ENCODE measurements around the gene TAS2R19.

Gene TAS2R19

DNA sequence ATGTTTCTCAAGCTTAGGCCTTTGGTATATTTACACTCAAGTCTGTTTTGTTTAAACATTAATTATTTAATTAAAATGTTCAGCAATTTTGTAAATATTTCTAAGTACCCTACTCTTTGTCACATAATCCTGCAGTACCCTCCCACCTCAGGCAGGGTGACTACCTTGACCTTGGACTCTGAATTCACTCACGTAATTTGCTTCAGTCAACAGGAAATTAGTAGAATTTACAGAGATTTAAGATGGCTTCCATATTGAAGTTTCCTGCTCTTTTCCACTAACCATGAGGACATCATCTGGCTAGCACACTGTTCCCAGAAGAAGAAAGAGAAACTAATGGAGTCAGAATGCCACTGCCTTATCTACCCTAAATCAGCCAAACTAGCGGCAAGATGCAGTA, 967 bp upstream of the TAS2R19 start:
- no peak overlapping the region for H3K27ac Mint-ChIP-seq
- no peaks in the 10 kb centered on the region for H3K27me3 Mint-ChIP-seq
- H3K4me1 Mint-ChIP-seq (ENCODE audit: low read depth), result peaks cover 10% of the 10 kb centered on the region
- no peak overlapping the region for H3K4me3 Mint-ChIP-seq
- peaks cover 36% of the 10 kb centered on the region for H3K36me3 Mint-ChIP-seq
- peaks cover 6% of the 10 kb centered on the region for H3K9me3 Mint-ChIP-seq (ENCODE audit: low read depth)

DNA sequence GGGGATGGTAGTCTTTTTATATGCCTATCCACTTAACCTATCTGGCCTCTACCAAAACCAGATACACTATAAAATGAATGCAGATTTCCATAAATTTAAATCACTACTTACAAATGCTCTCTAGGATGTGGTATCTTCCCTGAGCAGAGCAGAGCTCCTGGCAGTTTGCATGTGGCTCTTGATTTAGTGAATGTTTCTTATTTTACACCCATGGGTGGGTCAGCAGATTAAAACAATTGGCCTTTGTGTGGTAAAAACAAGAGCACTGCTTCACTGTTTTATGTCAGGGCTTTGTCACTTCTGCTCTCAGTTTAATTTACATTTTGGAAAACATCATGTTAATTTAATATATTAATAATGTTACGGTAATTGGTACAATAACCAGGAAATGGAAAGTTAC, 5.5 kb downstream of the TAS2R19 start:
- peaks cover 16% of the 10 kb centered on the region for H3K36me3 Mint-ChIP-seq

DNA sequence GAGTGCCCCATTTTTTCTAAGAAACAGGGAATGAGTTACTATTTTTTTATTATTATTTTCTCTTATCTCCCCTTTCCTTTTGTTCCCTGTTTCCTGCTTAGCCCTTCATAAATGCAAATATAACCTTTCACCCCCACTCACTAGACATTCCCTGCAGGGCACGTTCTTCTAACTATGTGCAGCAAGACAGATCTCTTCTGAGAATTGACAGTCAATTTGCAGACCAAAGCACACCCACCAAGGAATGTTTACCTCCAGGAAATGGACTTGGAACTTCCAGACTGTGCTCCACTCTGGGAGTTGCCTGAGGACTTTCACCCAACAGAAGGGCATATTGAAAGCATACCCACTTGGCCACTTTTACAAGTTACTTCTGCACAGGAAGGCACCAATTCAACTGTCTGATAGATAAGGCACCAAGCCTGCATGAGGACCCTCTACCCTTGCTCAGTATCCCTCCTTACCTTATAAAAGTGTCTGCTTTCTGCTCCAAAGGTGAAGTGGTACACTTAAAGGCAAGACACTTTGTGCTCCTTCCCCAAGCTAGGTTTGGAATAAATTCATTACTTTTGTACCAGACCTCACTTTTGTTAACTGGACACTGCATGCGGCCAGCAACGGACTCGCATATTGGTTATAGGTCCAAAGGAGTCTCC, 6.5 kb downstream of the TAS2R19 start:
- Mint-ChIP-seq H3K27ac (no peak overlapping the region), H3K4me3 (no peak overlapping the region), H3K4me1 (ENCODE audit: low read depth) (peaks cover 9% of the 10 kb centered on the region), H3K36me3 (peaks cover 18% of the 10 kb centered on the region), H3K27me3 (no peaks in the 10 kb centered on the region), H3K9me3 (ENCODE audit: low read depth) (no peaks in the 10 kb centered on the region)

More for the DNA sequence above, 5.5 kb downstream of the TAS2R19 start:
- Mint-ChIP-seq H3K9me3 (ENCODE audit: low read depth) (no peaks in the 10 kb centered on the region), H3K4me3 (no peak overlapping the region), H3K27ac (no peak overlapping the region), H3K4me1 (ENCODE audit: low read depth) (peaks cover 11% of the 10 kb centered on the region), H3K27me3 (no peaks in the 10 kb centered on the region)

DNA sequence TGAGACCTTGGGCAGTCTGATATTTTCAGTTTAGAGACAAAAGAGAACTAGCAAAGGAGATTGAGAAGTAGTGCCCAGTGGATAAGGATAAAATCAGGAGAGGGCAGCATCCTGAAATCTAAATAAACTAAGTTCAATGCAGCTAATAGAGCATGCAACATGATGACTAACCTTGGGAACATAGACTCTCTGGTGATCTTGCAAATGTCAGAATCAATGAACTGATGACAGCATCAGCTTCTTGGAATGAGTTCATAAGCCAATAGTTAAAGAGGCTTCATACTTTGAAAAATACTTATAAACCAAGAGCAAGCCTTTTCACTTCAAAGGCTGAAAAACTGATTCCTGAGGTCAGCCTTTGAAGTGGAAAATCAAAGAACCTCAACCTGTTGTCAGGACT, 8.2 kb downstream of the TAS2R19 start:
- peaks cover 9% of the 10 kb centered on the region for H3K4me1 Mint-ChIP-seq (ENCODE audit: low read depth)
- H3K36me3 Mint-ChIP-seq, result peaks cover 15% of the 10 kb centered on the region
- H3K27ac Mint-ChIP-seq, result no peak overlapping the region
- no peaks in the 10 kb centered on the region for H3K27me3 Mint-ChIP-seq
- H3K4me3 Mint-ChIP-seq, result no peak overlapping the region
- no peaks in the 10 kb centered on the region for H3K9me3 Mint-ChIP-seq (ENCODE audit: low read depth)

DNA sequence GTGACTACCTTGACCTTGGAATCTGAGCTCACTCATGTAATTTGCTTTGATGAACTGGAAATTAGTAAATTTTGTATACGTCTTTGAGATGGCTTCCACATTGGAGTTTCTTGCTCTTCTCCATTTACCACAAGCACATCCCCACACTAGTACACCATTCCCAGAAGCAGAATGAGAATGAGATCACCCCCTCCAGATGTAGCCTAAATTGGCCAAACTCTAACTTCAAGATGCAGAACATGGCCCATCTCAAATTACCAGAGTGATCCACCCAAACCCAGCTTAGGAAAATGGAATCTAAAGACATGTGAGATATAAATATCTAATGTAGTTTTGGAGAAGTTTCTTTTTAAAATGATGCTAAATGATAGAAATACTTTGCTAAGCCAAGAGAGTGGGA, 14.8 kb downstream of the TAS2R19 start:
- Mint-ChIP-seq H3K4me3 (no peak overlapping the region), H3K27me3 (no peaks in the 10 kb centered on the region), H3K4me1 (ENCODE audit: low read depth) (peaks cover 3% of the 10 kb centered on the region), H3K9me3 (ENCODE audit: low read depth) (no peaks in the 10 kb centered on the region), H3K27ac (no peak overlapping the region), H3K36me3 (peaks cover 15% of the 10 kb centered on the region)

DNA sequence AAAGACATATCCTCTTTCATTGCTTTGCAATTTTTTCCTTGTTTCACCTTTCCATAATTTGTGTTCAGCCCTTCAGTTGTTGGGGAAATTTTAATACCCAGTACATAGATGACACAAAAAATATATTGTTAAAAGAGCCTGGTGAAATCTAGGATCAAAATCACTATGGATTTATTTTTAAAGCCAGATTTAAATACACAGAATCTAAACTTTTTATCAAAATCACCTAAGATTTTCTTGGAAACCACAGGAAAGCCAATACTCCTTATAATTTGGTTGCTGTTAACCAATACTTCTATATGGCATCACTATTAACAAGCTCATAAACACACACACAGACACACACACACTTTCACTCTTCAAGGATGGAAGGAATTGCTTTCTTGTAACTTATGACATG, 24.2 kb downstream of the TAS2R19 start, which contains the start of gene TAS2R20:
TSS of gene TAS2R20 (minus strand) at position 101 of the 400 bp plus-strand sequence. CDS start 429 bp downstream, outside the sequence.
- peaks cover 23% of the 10 kb centered on the region for H3K36me3 Mint-ChIP-seq
- H3K9me3 Mint-ChIP-seq (ENCODE audit: low read depth), result peaks cover 4% of the 10 kb centered on the region
- no peaks in the 10 kb centered on the region for H3K27me3 Mint-ChIP-seq
- no peak within 1 kb of the TSS for H3K27ac Mint-ChIP-seq
- H3K4me3 Mint-ChIP-seq, result no peak within 1 kb of the TSS
- H3K4me1 Mint-ChIP-seq (ENCODE audit: low read depth), result no peaks in the 10 kb centered on the region

DNA sequence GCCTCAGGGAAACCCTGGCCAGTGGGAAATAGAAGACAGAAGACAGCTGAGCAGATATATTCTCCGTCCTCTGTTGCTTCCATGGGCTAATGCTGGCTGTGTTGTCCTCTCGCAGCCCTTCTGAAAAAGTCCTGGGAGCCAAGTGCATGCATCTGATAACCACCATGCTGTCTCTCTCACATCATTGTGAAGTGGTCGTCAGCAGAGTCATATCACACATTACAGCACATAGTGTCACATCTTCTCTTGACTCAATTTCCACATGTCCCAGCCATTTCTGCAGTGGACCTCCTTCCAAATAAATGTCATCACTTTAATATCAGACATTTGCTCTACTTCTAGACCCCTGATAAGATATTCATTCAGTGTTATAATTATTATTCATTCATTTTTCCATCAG, 28.1 kb downstream of the TAS2R19 start:
- H3K4me1 Mint-ChIP-seq (ENCODE audit: low read depth), result no peaks in the 10 kb centered on the region
- no peaks in the 10 kb centered on the region for H3K27me3 Mint-ChIP-seq
- H3K27ac Mint-ChIP-seq, result no peak overlapping the region
- H3K36me3 Mint-ChIP-seq, result peaks cover 32% of the 10 kb centered on the region
- peaks cover 3% of the 10 kb centered on the region for H3K9me3 Mint-ChIP-seq (ENCODE audit: low read depth)
- H3K4me3 Mint-ChIP-seq, result no peak overlapping the region

DNA sequence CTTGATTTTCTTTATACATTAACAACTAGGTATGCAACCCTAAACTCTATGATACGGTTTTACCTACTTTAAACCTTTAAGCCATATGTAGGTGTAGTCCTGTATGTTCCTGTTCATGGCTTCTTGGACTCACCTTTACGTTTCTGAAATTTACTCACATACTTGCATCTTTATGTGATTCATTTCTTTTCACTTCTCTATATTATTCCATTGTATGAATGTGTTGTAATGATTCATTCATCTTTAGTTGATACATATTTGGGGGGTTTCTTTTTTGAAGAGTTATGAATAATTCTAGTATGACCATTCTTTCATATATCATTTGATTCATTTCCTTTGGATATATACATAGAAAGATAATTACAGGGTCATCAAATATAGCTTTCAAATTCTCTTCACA, 33.3 kb downstream of the TAS2R19 start:
- H3K27ac Mint-ChIP-seq, result no peak overlapping the region
- no peak overlapping the region for H3K4me3 Mint-ChIP-seq
- H3K27me3 Mint-ChIP-seq, result no peaks in the 10 kb centered on the region
- H3K4me1 Mint-ChIP-seq (ENCODE audit: low read depth), result peaks cover 14% of the 10 kb centered on the region
- H3K36me3 Mint-ChIP-seq, result peaks cover 24% of the 10 kb centered on the region
- peaks cover 3% of the 10 kb centered on the region for H3K9me3 Mint-ChIP-seq (ENCODE audit: low read depth)

DNA sequence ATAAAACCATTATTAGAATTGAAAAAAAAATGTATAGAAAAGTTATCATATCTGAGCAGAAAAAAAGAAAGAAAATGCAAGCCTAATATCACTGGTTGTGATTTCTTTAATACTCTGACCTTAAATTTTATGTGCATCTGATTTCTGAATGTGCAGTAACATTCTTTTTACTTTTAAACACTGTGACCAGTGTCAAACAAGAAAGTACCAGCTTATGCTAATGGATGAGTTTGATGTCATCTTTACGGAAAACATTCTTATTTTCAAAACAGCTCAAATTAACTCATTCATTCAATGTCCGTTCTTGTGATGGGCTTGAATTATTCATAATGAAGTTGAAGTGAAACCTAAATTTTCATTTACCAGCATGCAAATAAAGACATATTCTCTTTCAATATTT, 35.6 kb downstream of the TAS2R19 start, which contains the start of gene TAS2R50:
TSS of gene TAS2R50 (minus strand) at position 101 of the 400 bp plus-strand sequence. CDS start at position 49, 52 bp downstream.
- H3K4me3 Mint-ChIP-seq, result no peak within 1 kb of the TSS
- H3K9me3 Mint-ChIP-seq (ENCODE audit: low read depth), result peaks cover 3% of the 10 kb centered on the region
- H3K27ac Mint-ChIP-seq, result no peak within 1 kb of the TSS
- peaks cover 19% of the 10 kb centered on the region for H3K36me3 Mint-ChIP-seq
- H3K27me3 Mint-ChIP-seq, result no peaks in the 10 kb centered on the region
- H3K4me1 Mint-ChIP-seq (ENCODE audit: low read depth), result peaks cover 33% of the 10 kb centered on the region

DNA sequence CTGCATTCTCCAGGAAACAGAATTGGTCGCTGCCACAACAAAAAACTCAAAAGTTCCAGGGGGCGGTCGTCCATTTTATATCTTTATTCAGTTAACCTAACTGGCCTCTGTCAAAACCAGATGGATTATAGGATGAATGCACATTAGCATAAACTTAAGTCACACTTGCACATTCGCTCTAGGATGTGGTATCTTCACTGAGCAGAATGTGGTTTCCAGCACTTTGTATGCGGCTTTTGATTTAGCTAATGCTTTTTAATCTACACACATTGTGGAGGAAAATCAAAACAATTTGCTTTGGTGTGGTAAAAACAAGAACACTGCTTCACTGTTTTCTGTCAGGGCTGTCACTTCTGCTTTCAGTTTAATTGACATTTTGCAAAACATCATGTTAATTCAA, 40.2 kb downstream of the TAS2R19 start:
- H3K4me1 Mint-ChIP-seq (ENCODE audit: low read depth), result peaks cover 48% of the 10 kb centered on the region
- H3K4me3 Mint-ChIP-seq, result no peak overlapping the region
- no peaks in the 10 kb centered on the region for H3K9me3 Mint-ChIP-seq (ENCODE audit: low read depth)
- peaks cover 5% of the 10 kb centered on the region for H3K36me3 Mint-ChIP-seq
- no peaks in the 10 kb centered on the region for H3K27me3 Mint-ChIP-seq
- H3K27ac Mint-ChIP-seq, result no peak overlapping the region

DNA sequence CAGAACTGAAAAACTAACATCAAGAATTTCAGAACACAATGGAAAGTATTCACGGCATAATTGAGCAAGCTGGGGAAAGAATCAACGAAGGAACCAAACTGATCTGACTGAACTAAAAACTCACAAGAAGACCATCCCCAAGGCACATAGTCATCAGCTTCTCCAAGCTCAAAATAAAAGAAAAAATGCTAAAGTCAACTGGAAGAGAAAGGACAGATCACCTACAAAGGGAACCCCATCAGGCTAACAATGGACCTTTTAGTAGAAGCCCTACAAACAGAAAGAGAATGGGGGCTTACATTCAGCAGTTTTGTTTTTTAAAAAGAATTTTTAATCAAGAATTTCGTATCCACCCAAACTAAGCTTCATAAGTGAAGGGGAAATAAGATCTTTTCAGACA, 47.5 kb downstream of the TAS2R19 start:
- H3K36me3 Mint-ChIP-seq, result peaks cover 14% of the 10 kb centered on the region
- H3K4me3 Mint-ChIP-seq, result no peak overlapping the region
- H3K4me1 Mint-ChIP-seq (ENCODE audit: low read depth), result peaks cover 22% of the 10 kb centered on the region
- no peak overlapping the region for H3K27ac Mint-ChIP-seq
- no peaks in the 10 kb centered on the region for H3K9me3 Mint-ChIP-seq (ENCODE audit: low read depth)
- no peaks in the 10 kb centered on the region for H3K27me3 Mint-ChIP-seq

Data from activated naive CD8-positive, alpha-beta T cell (primary cell).